ENCODE results near the gene POLA1. TPM values are rescaled to one million over a fixed set of nuclear protein-coding genes. Genes with fewer than 3 reads are reported as not detected.

POLA1 gene
- total RNA-seq, 4 donors from 2014 or later: 9.4 to 15.7 (median 10.0) TPM

DNA sequence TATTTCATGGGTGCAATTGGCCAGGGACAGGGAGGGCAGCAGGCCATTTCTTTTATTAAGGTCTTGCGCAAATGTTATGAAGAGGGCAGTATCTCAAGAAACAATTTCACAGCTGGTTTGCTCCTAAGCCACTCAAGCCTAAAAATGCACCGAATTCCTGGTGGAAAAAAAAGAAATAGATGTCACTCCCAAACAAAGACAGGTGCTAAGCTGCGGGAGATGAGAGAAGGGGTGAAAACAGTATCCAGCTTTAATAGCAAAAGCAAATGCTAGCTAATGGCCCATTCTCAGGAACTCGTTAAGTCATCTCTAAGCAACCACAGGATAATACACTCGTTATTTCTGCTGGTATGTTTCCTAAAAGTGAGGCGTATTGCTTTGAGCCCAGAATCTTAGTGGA lies 205.7 kb downstream of the POLA1 start:
- no peak overlapping the region for H3K4me3 ChIP-seq
- TF ChIP-seq POLR2AphosphoS5 (IDR thresholded peaks at IDR 0.05) (no peak), EP300 (IDR thresholded peaks at IDR 0.05) (no peak), POLR2A (IDR thresholded peaks at IDR 0.05; ENCODE audit: low read depth) (no peak)
- TF ChIP-seq, protein P1, sequence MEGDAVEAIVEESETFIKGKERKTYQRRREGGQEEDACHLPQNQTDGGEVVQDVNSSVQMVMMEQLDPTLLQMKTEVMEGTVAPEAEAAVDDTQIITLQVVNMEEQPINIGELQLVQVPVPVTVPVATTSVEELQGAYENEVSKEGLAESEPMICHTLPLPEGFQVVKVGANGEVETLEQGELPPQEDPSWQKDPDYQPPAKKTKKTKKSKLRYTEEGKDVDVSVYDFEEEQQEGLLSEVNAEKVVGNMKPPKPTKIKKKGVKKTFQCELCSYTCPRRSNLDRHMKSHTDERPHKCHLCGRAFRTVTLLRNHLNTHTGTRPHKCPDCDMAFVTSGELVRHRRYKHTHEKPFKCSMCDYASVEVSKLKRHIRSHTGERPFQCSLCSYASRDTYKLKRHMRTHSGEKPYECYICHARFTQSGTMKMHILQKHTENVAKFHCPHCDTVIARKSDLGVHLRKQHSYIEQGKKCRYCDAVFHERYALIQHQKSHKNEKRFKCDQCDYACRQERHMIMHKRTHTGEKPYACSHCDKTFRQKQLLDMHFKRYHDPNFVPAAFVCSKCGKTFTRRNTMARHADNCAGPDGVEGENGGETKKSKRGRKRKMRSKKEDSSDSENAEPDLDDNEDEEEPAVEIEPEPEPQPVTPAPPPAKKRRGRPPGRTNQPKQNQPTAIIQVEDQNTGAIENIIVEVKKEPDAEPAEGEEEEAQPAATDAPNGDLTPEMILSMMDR (IDR thresholded peaks at IDR 0.05): no peak
- H3K27me3 ChIP-seq: no peaks in the 10 kb centered on the region
- whole genome bisulfite sequencing: 67% methylated on average over 6 of the region's 6 CpGs
- no peak for DNase-seq (ENCODE audit: extremely low spot score)
- intact Hi-C loops (cut with DNase I): no loop called here
- no peak overlapping the region for H3K27ac ChIP-seq (replicated peaks in 1 of 4)
- H3K36me3 ChIP-seq: no peaks in the 10 kb centered on the region
- H3K9me3 ChIP-seq: no peaks in the 10 kb centered on the region
- no peaks in the 10 kb centered on the region for H3K4me1 ChIP-seq

DNA sequence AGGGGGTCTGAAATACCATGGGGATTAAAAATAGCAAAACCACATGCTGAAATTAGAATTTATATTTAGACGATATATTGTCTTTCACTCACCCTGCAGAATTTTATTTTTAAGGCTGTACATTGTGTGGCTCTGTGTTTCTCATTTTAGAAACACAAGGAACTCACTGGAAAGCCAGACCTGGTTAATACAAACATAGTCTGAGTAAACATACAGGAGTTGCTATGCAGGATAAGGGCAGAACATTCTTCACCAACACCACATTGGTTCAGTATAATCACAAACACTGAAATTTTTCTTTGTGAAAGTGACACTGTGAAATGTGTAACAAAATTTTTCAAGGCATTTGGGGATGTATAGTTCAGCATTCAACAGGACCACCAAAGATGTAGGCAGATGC lies 206.5 kb downstream of the POLA1 start:
- WGBS: 39% methylated on average over 1 of the region's 1 CpG
- no peak for TF ChIP-seq POLR2A (IDR thresholded peaks at IDR 0.05; ENCODE audit: low read depth)
- TF ChIP-seq POLR2AphosphoS5 (IDR thresholded peaks at IDR 0.05): no peak
- TF ChIP-seq, protein P1 (IDR thresholded peaks at IDR 0.05): no peak
- no peak for TF ChIP-seq EP300 (IDR thresholded peaks at IDR 0.05)
- Histone ChIP-seq H3K36me3 (no peaks in the 10 kb centered on the region), H3K4me3 (no peak overlapping the region), H3K27ac (replicated peaks in 1 of 4) (no peak overlapping the region), H3K9me3 (no peaks in the 10 kb centered on the region), H3K4me1 (no peaks in the 10 kb centered on the region), H3K27me3 (no peaks in the 10 kb centered on the region)
- DNase-seq (ENCODE audit: extremely low spot score): no peak
- intact Hi-C loops (cut with DNase I): no loop called here

DNA sequence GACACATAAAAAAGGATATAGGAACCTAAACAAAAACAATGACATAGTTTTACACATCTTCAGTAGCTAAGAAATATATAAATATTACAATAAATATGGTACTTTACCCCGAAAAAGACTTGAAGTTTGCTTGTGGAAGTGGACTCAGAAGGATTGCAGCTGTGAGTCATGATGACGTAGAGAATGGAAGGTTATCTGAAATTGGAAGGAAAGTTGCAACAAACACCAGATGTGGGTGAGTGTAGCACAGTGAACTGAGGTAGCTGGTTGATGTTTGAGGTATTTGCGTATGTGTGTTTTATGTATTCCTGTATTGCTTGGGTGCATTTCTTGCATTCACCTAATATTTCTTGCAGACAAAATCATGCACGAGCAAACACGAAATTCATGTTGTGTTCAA lies 209.1 kb downstream of the POLA1 start:
- DNase-seq (ENCODE audit: extremely low spot score): no peak
- H3K9me3 ChIP-seq: no peaks in the 10 kb centered on the region
- H3K36me3 ChIP-seq: no peaks in the 10 kb centered on the region
- H3K4me3 ChIP-seq: no peak overlapping the region
- WGBS: 77% methylated on average over 5 of the region's 5 CpGs
- no peak overlapping the region for H3K27ac ChIP-seq (replicated peaks in 1 of 4)
- TF ChIP-seq, protein P1 (IDR thresholded peaks at IDR 0.05): no peak
- TF ChIP-seq EP300 (IDR thresholded peaks at IDR 0.05): no peak
- no peak for TF ChIP-seq POLR2A (IDR thresholded peaks at IDR 0.05; ENCODE audit: low read depth)
- TF ChIP-seq POLR2AphosphoS5 (IDR thresholded peaks at IDR 0.05): no peak
- intact Hi-C loops (cut with DNase I): no loop called here
- no peaks in the 10 kb centered on the region for H3K27me3 ChIP-seq
- no peaks in the 10 kb centered on the region for H3K4me1 ChIP-seq

DNA sequence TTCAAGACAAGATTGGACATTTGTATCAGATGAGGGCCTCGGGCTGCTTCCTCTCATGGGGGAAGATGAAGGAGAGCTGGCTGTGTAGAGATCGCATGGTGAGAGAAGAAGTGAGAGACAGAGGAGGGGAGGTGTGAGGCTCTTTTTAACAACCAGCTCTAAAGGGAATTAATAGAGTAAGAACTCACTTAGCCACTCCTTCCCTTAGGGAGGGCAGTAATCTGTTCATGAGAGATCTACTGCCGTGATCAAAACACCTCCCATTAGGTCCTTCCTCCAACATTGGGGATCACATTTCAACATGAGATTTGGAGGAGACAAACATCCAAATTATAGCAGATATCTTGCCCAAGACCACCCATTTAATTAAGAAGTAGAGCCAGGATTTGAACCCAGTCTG lies 225.0 kb downstream of the POLA1 start:
- DNase-seq (ENCODE audit: extremely low spot score): no peak
- no peaks in the 10 kb centered on the region for H3K27me3 ChIP-seq
- H3K36me3 ChIP-seq: no peaks in the 10 kb centered on the region
- WGBS: 69% methylated on average over 3 of the region's 3 CpGs
- no peak overlapping the region for H3K27ac ChIP-seq (replicated peaks in 1 of 4)
- no peaks in the 10 kb centered on the region for H3K9me3 ChIP-seq
- no peak overlapping the region for H3K4me3 ChIP-seq
- TF ChIP-seq EP300 (IDR thresholded peaks at IDR 0.05): no peak
- intact Hi-C loops (cut with DNase I): no loop called here
- H3K4me1 ChIP-seq: no peaks in the 10 kb centered on the region

DNA sequence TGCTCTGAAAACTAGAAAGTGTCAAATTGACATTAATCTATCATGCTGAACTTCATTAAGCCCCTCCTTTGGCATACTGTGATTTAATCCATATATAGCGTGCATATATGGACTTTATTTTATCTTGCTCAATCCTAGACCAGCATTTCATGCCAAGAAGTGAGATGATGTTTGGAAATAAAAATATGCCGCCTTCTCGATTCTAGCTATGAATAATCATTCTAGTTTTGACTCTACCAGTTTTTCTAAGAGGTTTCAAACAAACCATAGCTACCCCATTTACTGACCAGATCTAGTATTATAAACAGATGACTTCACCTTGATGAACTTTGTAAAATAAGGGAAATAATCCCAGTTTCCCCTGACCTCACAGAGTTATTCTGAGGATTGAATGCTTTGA lies 227.1 kb downstream of the POLA1 start:
- Histone ChIP-seq H3K9me3 (no peaks in the 10 kb centered on the region), H3K4me3 (no peak overlapping the region), H3K36me3 (no peaks in the 10 kb centered on the region), H3K27me3 (no peaks in the 10 kb centered on the region), H3K27ac (replicated peaks in 1 of 4) (no peak overlapping the region), H3K4me1 (no peaks in the 10 kb centered on the region)
- WGBS: 81% methylated on average over 3 of the region's 3 CpGs
- intact Hi-C loops (cut with DNase I): no loop called here
- no peak for DNase-seq (ENCODE audit: extremely low spot score)
- TF ChIP-seq POLR2A (IDR thresholded peaks at IDR 0.05; ENCODE audit: low read depth): no peak
- TF ChIP-seq EP300 (IDR thresholded peaks at IDR 0.05): no peak
- no peak for TF ChIP-seq POLR2AphosphoS5 (IDR thresholded peaks at IDR 0.05)
- TF ChIP-seq, protein P1 (IDR thresholded peaks at IDR 0.05): no peak
